Ishikawa (cell line): ENCODE data around the gene GLI3.

ENCODE experiments used
- CEBPB ChIP-seq: IDR thresholded peaks from 2 replicates; pipeline ENCODE4 v1.6.1; 2012
- CREB1 ChIP-seq: IDR thresholded peaks from 2 replicates; pipeline ENCODE4 v1.6.1; 2012; ENCODE audit warnings: low read depth
- EGR1 ChIP-seq: IDR thresholded peaks from 2 replicates; pipeline ENCODE4 v1.6.1; 2012
- EP300 ChIP-seq: IDR thresholded peaks from 2 replicates; pipeline ENCODE4 v1.6.1; 2012; ENCODE audit warnings: borderline replicate concordance
- FOXM1 ChIP-seq: IDR thresholded peaks from 2 replicates; pipeline ENCODE4 v1.6.1; 2012; ENCODE audit warnings: low read depth, borderline replicate concordance
- MAX ChIP-seq: IDR thresholded peaks from 2 replicates; pipeline ENCODE4 v1.6.1; 2012
- NFIC ChIP-seq: IDR thresholded peaks from 2 replicates; pipeline ENCODE4 v1.6.1; 2012
- RAD21 ChIP-seq: IDR thresholded peaks from 2 replicates; pipeline ENCODE4 v1.6.1; 2012; ENCODE audit warnings: low read depth
- TAF1 ChIP-seq: IDR thresholded peaks from 2 replicates; pipeline ENCODE4 v1.6.1; 2012; ENCODE audit warnings: low read depth, mild to moderate bottlenecking
- TEAD4 ChIP-seq: IDR thresholded peaks from 2 replicates; pipeline ENCODE4 v1.6.1; 2012
- YY1 ChIP-seq: IDR thresholded peaks from 2 replicates; pipeline ENCODE4 v1.6.1; 2012; ENCODE audit warnings: low read depth
- TF ChIP-seq, protein P1 (sequence below): IDR thresholded peaks from 2 replicates; pipeline ENCODE4 v1.6.1; 2012; ENCODE audit warnings: low read depth, mild to moderate bottlenecking
- TF ChIP-seq, protein P2 (sequence below): IDR thresholded peaks from 2 replicates; pipeline ENCODE4 v1.6.1; 2012

GRCh38 chr7:42017349-42017986 is 219.5 kb downstream of the GLI3 start:
- TF ChIP-seq RAD21 (no peak), CEBPB (no peak), EP300 (no peak), TAF1 (no peak), EGR1 (no peak), MAX (no peak), CREB1 (no peak), YY1 (no peak), FOXM1 (no peak), NFIC (no peak), TEAD4 (no peak)
- TF ChIP-seq, protein P1, sequence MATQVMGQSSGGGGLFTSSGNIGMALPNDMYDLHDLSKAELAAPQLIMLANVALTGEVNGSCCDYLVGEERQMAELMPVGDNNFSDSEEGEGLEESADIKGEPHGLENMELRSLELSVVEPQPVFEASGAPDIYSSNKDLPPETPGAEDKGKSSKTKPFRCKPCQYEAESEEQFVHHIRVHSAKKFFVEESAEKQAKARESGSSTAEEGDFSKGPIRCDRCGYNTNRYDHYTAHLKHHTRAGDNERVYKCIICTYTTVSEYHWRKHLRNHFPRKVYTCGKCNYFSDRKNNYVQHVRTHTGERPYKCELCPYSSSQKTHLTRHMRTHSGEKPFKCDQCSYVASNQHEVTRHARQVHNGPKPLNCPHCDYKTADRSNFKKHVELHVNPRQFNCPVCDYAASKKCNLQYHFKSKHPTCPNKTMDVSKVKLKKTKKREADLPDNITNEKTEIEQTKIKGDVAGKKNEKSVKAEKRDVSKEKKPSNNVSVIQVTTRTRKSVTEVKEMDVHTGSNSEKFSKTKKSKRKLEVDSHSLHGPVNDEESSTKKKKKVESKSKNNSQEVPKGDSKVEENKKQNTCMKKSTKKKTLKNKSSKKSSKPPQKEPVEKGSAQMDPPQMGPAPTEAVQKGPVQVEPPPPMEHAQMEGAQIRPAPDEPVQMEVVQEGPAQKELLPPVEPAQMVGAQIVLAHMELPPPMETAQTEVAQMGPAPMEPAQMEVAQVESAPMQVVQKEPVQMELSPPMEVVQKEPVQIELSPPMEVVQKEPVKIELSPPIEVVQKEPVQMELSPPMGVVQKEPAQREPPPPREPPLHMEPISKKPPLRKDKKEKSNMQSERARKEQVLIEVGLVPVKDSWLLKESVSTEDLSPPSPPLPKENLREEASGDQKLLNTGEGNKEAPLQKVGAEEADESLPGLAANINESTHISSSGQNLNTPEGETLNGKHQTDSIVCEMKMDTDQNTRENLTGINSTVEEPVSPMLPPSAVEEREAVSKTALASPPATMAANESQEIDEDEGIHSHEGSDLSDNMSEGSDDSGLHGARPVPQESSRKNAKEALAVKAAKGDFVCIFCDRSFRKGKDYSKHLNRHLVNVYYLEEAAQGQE, result no peak
- TF ChIP-seq, protein P2, sequence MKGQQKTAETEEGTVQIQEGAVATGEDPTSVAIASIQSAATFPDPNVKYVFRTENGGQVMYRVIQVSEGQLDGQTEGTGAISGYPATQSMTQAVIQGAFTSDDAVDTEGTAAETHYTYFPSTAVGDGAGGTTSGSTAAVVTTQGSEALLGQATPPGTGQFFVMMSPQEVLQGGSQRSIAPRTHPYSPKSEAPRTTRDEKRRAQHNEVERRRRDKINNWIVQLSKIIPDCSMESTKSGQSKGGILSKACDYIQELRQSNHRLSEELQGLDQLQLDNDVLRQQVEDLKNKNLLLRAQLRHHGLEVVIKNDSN, result no peak
